Smooth muscle cell (in vitro differentiated cells): ENCODE data around the gene CPT1B. TPM values are rescaled to one million over a fixed set of nuclear protein-coding genes. Genes with fewer than 3 reads are reported as not detected.

Experiments used
- DNase-seq: peaks from one replicate; lab custom pipeline; 2025; ENCODE audit not compliant: unreplicated experiment; lab: John Stamatoyannopoulos, UW
- H2AFZ ChIP-seq: fragments of 200-600 bp; sonication (generic); 2 replicates; pipeline ENCODE4 v1.6.0; 2016; ENCODE audit warnings: antibody characterized with exemption, low read depth, mild to moderate bottlenecking
- H3F3A ChIP-seq: fragments of 200-600 bp; sonication (generic); 2 replicates; pipeline ENCODE4 v1.6.0; 2017; ENCODE audit warnings: antibody characterized with exemption, low read depth
- H3K27ac ChIP-seq: fragments of 200-600 bp; sonication (generic); 2 replicates; pipeline ENCODE4 v1.5.1; 2016; ENCODE audit warnings: low read depth, mild to moderate bottlenecking
- H3K27me3 ChIP-seq: fragments of 200-600 bp; sonication (generic); 2 replicates; pipeline ENCODE4 v1.6.1; 2016; ENCODE audit warnings: low read depth, mild to moderate bottlenecking
- H3K36me3 ChIP-seq: fragments of 200-600 bp; sonication (generic); 2 replicates; pipeline ENCODE4 v1.5.1; 2016; ENCODE audit warnings: low read depth
- H3K4me1 ChIP-seq: fragments of 200-600 bp; sonication (generic); 2 replicates; pipeline ENCODE4 v1.5.1; 2016; ENCODE audit warnings: low read depth
- H3K4me2 ChIP-seq: fragments of 200-600 bp; sonication (generic); 2 replicates; pipeline ENCODE4 v1.6.0; 2016; ENCODE audit warnings: mild to moderate bottlenecking
- H3K4me3 ChIP-seq: fragments of 200-600 bp; sonication (generic); 2 replicates; pipeline ENCODE4 v1.5.1; 2016; ENCODE audit warnings: mild to moderate bottlenecking
- H3K79me2 ChIP-seq: fragments of 200-600 bp; sonication (generic); 2 replicates; pipeline ENCODE4 v1.6.0; 2016; ENCODE audit warnings: low read depth, mild to moderate bottlenecking
- H3K9ac ChIP-seq: fragments of 200-600 bp; sonication (generic); 2 replicates; pipeline ENCODE4 v1.6.0; 2016; ENCODE audit warnings: low read depth
- H3K9me3 ChIP-seq: fragments of 200-600 bp; sonication (generic); replicated peaks from 2 replicates; pipeline ENCODE4 v1.5.1; 2016; ENCODE audit warnings: low read depth
- H4K20me1 ChIP-seq: fragments of 200-600 bp; sonication (generic); 2 replicates; pipeline ENCODE4 v1.6.0; 2016; ENCODE audit warnings: low read depth
- CTCF ChIP-seq: fragments of 200-600 bp; sonication (generic); IDR thresholded peaks from 2 replicates; pipeline ENCODE4 v1.5.1; 2017; ENCODE audit warnings: borderline replicate concordance, mild to moderate bottlenecking, antibody characterized with exemption; ENCODE audit not compliant: insufficient read depth, poor library complexity, severe bottlenecking
- WGBS: methylation state at CpG from one replicate; pipeline ENCODE4 v1.1.7; 2016; ENCODE audit warnings: low lambda C conversion rate; 5-methylcytosine and 5-hydroxymethylcytosine counted together
- polyA plus RNA-seq: library from polyadenylated mRNA; unstranded; fragments of >200 nt; fragmentation: Nextera tagmentation; extraction: Ambion mirVana; gene quantifications from 2 replicates; pipeline ENCODE4 v1.2.1, GENCODE V29; 2016
- total RNA-seq: library from RNA; depleted of rRNA; stranded (reverse); fragments of >200 nt; gene quantifications from 2 replicates; pipeline ENCODE4 v1.2.3, GENCODE V29; 2014

Gene CPT1B
- total RNA-seq (13.1 and 19.3 TPM in 2 replicates), polyA plus RNA-seq (20.7 and 38.3 TPM in 2 replicates)

DNA sequence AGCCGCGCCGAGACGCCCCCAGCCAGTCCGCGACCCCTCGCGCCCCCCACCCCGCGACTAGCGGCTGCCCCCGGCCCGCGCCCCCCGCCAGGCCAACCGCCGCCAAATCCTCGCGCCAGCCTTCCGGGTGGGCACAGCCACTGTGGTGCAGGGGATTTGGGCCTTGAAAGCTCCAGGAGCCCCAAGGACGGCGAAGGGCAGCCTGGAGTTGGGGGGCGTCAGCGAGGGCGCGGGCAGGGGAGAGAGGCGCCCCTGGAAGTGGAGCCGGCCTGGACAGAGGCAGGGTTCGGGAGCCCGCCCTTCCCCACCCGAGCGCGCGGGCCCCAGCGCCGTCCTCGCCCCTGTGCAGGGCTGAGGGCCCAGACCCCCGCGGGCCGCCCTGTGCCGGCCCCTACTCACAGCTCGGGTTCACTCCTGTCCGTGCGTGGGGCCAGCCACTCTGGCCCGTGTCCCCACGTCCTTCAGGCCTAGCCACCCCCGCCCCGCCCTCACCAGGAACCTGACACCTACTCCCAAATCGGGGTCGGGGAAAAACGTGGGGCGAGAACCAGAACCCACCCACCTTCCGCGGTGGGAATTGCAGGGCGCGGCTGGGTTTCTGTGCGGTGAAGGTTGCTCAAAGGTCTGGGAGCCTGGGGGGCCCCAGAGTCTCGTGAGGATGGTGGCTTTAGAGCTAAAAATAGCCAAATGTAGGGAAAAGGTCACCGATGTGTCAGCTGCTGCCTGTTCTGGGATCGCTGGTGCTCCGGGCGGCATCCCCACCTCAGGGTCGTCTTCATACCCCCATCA, at the start of gene CPT1B:
Gene CPT1B, minus strand, starts transcription at position 441 of the 789 bp plus-strand sequence. CDS start 512 bp downstream, outside the sequence.
- Histone ChIP-seq H3K4me1 (peaks cover 6% of the 10 kb centered on the region), H3K9me3 (no peaks in the 10 kb centered on the region), H3K79me2 (peaks cover 10% of the 10 kb centered on the region), H3K27ac (no peak within 1 kb of the TSS), H2AFZ (no peak within 1 kb of the TSS), H3F3A (no peaks in the 10 kb centered on the region), H3K27me3 (no peaks in the 10 kb centered on the region), H3K4me2 (no peak within 1 kb of the TSS), H3K9ac (no peak within 1 kb of the TSS), H3K4me3 (no peak within 1 kb of the TSS), H3K36me3 (no peaks in the 10 kb centered on the region), H4K20me1 (no peaks in the 10 kb centered on the region)
- TF ChIP-seq CTCF: no peak
- WGBS: 90% methylated on average over 41 of the region's 63 CpGs
- DNase-seq: no peak

GRCh38 chr22:50626850-50627641, 48.8 kb upstream of the CPT1B start:
- no peaks in the 10 kb centered on the region for H3K36me3 ChIP-seq
- no peak overlapping the region for H3K27ac ChIP-seq
- no peaks in the 10 kb centered on the region for H3K79me2 ChIP-seq
- peak overlapping the region; percentile 93 for H3K4me2 ChIP-seq
- H3K9ac ChIP-seq: peak overlapping the region; percentile 73
- H3K9me3 ChIP-seq: no peaks in the 10 kb centered on the region
- H3K4me3 ChIP-seq: peak overlapping the region; percentile 98
- peaks cover 6% of the 10 kb centered on the region for H3K4me1 ChIP-seq
- 68% methylated on average over 36 of the region's 42 CpGs for WGBS
- H2AFZ ChIP-seq: peak overlapping the region; percentile 98
- H4K20me1 ChIP-seq: no peaks in the 10 kb centered on the region
- no peaks in the 10 kb centered on the region for H3K27me3 ChIP-seq
- DNase-seq: no peak
- no peaks in the 10 kb centered on the region for H3F3A ChIP-seq
- TF ChIP-seq CTCF: no peak

DNA sequence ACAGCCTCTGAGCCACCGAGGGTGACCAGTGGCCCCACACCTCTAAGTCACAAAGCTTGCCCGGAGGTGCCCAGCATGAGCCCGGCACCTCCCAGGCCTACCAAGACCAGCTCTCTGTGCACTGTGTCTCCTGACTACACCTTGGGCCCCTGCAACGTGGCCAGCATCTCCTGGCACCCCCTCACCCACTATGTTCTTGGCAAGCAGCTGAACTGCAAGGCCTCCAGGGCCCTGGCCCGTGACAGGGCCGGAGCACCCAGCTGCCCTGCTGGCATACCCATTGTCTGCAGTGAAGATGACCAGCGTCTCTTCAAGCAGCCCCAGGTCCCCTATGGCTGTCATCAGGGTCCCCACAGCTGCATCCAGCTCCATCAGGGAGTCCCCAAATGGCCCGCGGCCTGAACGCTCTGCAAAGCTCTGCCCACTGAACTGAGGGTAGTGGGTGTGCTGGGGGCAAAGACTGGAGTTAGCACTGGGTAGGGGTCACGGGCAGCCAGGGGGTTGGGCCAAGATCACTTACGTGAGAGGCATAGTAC, 48.2 kb upstream of the CPT1B start:
- Histone ChIP-seq H3K27ac (no peak overlapping the region), H3K9ac (no peak overlapping the region), H2AFZ (no peak overlapping the region), H3K9me3 (no peaks in the 10 kb centered on the region), H3F3A (peaks cover 5% of the 10 kb centered on the region), H3K4me1 (peaks cover 13% of the 10 kb centered on the region), H3K4me3 (no peak overlapping the region), H4K20me1 (no peaks in the 10 kb centered on the region), H3K79me2 (no peaks in the 10 kb centered on the region), H3K4me2 (no peak overlapping the region), H3K27me3 (no peaks in the 10 kb centered on the region), H3K36me3 (no peaks in the 10 kb centered on the region)
- WGBS: 97% methylated on average over 11 of the region's 12 CpGs
- DNase-seq: no peak
- TF ChIP-seq CTCF: no peak
